Lower lobe of right lung (tissue), 2 donors: ENCODE data around the gene P2RX6. TPM values are rescaled to one million over a fixed set of nuclear protein-coding genes. Genes with fewer than 3 reads are reported as not detected.

ENCODE experiments used
- ATAC-seq, 2 donors: fragments of 200-7000 bp; cut with Tn5 transposase; one replicate each; pipeline ENCODE4 v1.9.1; 2020 to 2022; ENCODE audit warnings: mild to moderate bottlenecking in 2 of 2, moderate library complexity in 2 of 2
- DNase-seq: peaks from one replicate; pipeline ENCODE4 v3.0.0-alpha.2; 2020
- H3K27ac ChIP-seq: fragments of 200-600 bp; one replicate; pipeline ENCODE4 v1.8.0; 2022
- H3K27me3 ChIP-seq: fragments of 200-600 bp; one replicate; pipeline ENCODE4 v1.8.0; 2022; ENCODE audit warnings: low read depth
- H3K36me3 ChIP-seq: fragments of 200-600 bp; one replicate; pipeline ENCODE4 v1.8.0; 2022; ENCODE audit warnings: mild to moderate bottlenecking
- H3K4me1 ChIP-seq: fragments of 200-600 bp; one replicate; pipeline ENCODE4 v1.8.0; 2022
- H3K4me3 ChIP-seq: fragments of 200-600 bp; one replicate; pipeline ENCODE4 v1.8.0; 2022; ENCODE audit warnings: mild to moderate bottlenecking
- H3K9me3 ChIP-seq: fragments of 200-600 bp; one replicate; pipeline ENCODE4 v1.8.0; 2022
- intact Hi-C: fragments of 100-400 bp; cut with DNase I; formaldehyde crosslinking; loops from one replicate; pipeline ENCODE4 v1.11.0; 2022
- total RNA-seq: library from RNA; stranded (reverse); fragmentation: NEBNext Ultra II Directional; extraction: Animal tissue kit (Norgen Biotek cat#: 25700); gene quantifications from one replicate; pipeline ENCODE4 v1.2.1, GENCODE V29; 2021
- TF ChIP-seq, protein P1 (sequence below): fragments of 200-600 bp; IDR thresholded peaks from one replicate; pipeline ENCODE4 v1.8.0; 2022; ENCODE audit warnings: antibody characterized with exemption, mild to moderate bottlenecking
- donor health status: DM: no; HTN: yes; CAD: no; lungs with severe emphysema.

Gene P2RX6
- total RNA-seq, 1 donor from 2014 or later: 2.1 TPM

- intact Hi-C loops: no loop called here
- Histone ChIP-seq H3K4me1 (peaks cover 33% of the 10 kb centered on the region), H3K4me3 (no peak overlapping the region), H3K9me3 (peaks cover 4% of the 10 kb centered on the region), H3K27ac (no peak overlapping the region), H3K36me3 (no peaks in the 10 kb centered on the region), H3K27me3 (no peaks in the 10 kb centered on the region)
- DNase-seq: no peak
- ATAC-seq: no peak
- TF ChIP-seq, protein P1, sequence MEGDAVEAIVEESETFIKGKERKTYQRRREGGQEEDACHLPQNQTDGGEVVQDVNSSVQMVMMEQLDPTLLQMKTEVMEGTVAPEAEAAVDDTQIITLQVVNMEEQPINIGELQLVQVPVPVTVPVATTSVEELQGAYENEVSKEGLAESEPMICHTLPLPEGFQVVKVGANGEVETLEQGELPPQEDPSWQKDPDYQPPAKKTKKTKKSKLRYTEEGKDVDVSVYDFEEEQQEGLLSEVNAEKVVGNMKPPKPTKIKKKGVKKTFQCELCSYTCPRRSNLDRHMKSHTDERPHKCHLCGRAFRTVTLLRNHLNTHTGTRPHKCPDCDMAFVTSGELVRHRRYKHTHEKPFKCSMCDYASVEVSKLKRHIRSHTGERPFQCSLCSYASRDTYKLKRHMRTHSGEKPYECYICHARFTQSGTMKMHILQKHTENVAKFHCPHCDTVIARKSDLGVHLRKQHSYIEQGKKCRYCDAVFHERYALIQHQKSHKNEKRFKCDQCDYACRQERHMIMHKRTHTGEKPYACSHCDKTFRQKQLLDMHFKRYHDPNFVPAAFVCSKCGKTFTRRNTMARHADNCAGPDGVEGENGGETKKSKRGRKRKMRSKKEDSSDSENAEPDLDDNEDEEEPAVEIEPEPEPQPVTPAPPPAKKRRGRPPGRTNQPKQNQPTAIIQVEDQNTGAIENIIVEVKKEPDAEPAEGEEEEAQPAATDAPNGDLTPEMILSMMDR: no peak
These were observed 36.5 kb upstream of the P2RX6 start for GRCh38 chr22:20978419-20978818.

GRCh38 chr22:20979243-20979809, 35.6 kb upstream of the P2RX6 start:
- intact Hi-C loops: no loop called here
- Histone ChIP-seq H3K9me3 (peaks cover 4% of the 10 kb centered on the region), H3K36me3 (peaks cover 3% of the 10 kb centered on the region), H3K4me3 (peak overlapping the region; percentile 43), H3K27me3 (no peaks in the 10 kb centered on the region), H3K4me1 (peaks cover 33% of the 10 kb centered on the region), H3K27ac (no peak overlapping the region)
- DNase-seq: peak; percentile 92
- TF ChIP-seq, protein P1: no peak
- ATAC-seq: peak; percentile 77 to 84

- intact Hi-C loops: no loop called here
- no peak for ATAC-seq
- Histone ChIP-seq H3K36me3 (peaks cover 3% of the 10 kb centered on the region), H3K9me3 (peaks cover 4% of the 10 kb centered on the region), H3K4me1 (peaks cover 33% of the 10 kb centered on the region), H3K27ac (no peak overlapping the region), H3K27me3 (no peaks in the 10 kb centered on the region), H3K4me3 (peak overlapping the region; percentile 43)
- DNase-seq: no peak
- TF ChIP-seq, protein P1: no peak
These were observed 35.0 kb upstream of the P2RX6 start for GRCh38 chr22:20979940-20980453.

DNA sequence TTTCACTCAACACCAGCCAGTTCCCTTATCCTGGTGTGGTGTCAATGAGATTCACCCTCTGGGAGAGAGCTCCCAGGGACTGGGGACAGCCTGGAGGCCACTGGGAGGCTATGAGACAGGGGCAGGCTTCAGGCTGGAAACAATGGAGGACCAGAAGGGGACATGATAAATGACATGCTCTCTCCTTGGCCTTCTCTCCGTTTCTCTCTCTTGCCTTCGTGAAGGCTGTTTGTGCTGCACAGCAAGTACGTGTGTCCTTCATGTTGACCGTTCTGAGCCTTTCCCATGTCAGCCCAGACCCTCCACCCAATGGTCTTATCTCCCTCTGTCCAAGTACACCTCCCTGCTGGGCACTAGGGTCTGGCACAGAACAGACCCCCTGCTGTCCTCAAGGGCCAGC, 34.4 kb upstream of the P2RX6 start:
- intact Hi-C loops: no loop called here
- Histone ChIP-seq H3K4me3 (no peak overlapping the region), H3K27me3 (no peaks in the 10 kb centered on the region), H3K4me1 (peaks cover 33% of the 10 kb centered on the region), H3K36me3 (peaks cover 6% of the 10 kb centered on the region), H3K27ac (no peak overlapping the region), H3K9me3 (peaks cover 4% of the 10 kb centered on the region)
- ATAC-seq: no peak
- TF ChIP-seq, protein P1: no peak
- no peak for DNase-seq

GRCh38 chr22:20980938-20981722, 33.8 kb upstream of the P2RX6 start:
- no peaks in the 10 kb centered on the region for H3K27me3 ChIP-seq
- peak overlapping the region; percentile 90 for H3K4me3 ChIP-seq
- DNase-seq (no peak), ATAC-seq (no peak)
- peaks cover 33% of the 10 kb centered on the region for H3K4me1 ChIP-seq
- H3K27ac ChIP-seq: peak overlapping the region; percentile 92
- TF ChIP-seq, protein P1: no peak
- peaks cover 12% of the 10 kb centered on the region for H3K36me3 ChIP-seq
- H3K9me3 ChIP-seq: peaks cover 4% of the 10 kb centered on the region
- intact Hi-C loops: no loop called here
